ENCODE measurements around the gene SLC66A1.
"Not testable (repeated sequence)": the region's sequence is repeated elsewhere in the genome, so short reads cannot be mapped to it uniquely, and the experiment has no call there.

SLC66A1 gene

GRCh38 chr1:19284881-19285280 lies 27.2 kb upstream of the SLC66A1 start:
- Histone ChIP-seq H3K4me1 (ENCODE audit: insufficient read depth, low read length) (no peaks in the 10 kb centered on the region), H3K9ac (ENCODE audit: low read depth, low read length) (no peak overlapping the region), H3K36me3 (ENCODE audit: insufficient read depth, low read length) (no peaks in the 10 kb centered on the region), H3K27me3 (ENCODE audit: insufficient read depth, low read length) (peaks cover 25% of the 10 kb centered on the region), H3K4me3 (ENCODE audit: low read length) (no peak overlapping the region), H3K27ac (ENCODE audit: low read depth, low read length) (no peak overlapping the region), H3K9me3 (ENCODE audit: insufficient read depth, low read depth, low read length) (no peaks in the 10 kb centered on the region)
- WGBS, result 85% methylated on average over 7 of the region's 8 CpGs

- H3K27ac ChIP-seq (ENCODE audit: low read depth, low read length); H3K36me3 ChIP-seq (ENCODE audit: insufficient read depth, low read length); H3K9me3 ChIP-seq (ENCODE audit: insufficient read depth, low read depth, low read length); H3K4me1 ChIP-seq (ENCODE audit: insufficient read depth, low read length); H3K9ac ChIP-seq (ENCODE audit: low read depth, low read length); H3K4me3 ChIP-seq (ENCODE audit: low read length): not testable (repeated sequence)
- peaks cover 30% of the 10 kb centered on the region for H3K27me3 ChIP-seq (ENCODE audit: insufficient read depth, low read length)
- 95% methylated on average over 3 of the region's 3 CpGs for WGBS
These were observed 26.8 kb upstream of the SLC66A1 start for GRCh38 chr1:19285366-19285765.

GRCh38 chr1:19285807-19286206 lies 26.3 kb upstream of the SLC66A1 start:
- H3K4me3 ChIP-seq (ENCODE audit: low read length); H3K4me1 ChIP-seq (ENCODE audit: insufficient read depth, low read length); H3K27ac ChIP-seq (ENCODE audit: low read depth, low read length); H3K9me3 ChIP-seq (ENCODE audit: insufficient read depth, low read depth, low read length); H3K9ac ChIP-seq (ENCODE audit: low read depth, low read length); H3K36me3 ChIP-seq (ENCODE audit: insufficient read depth, low read length): not testable (repeated sequence)
- peaks cover 32% of the 10 kb centered on the region for H3K27me3 ChIP-seq (ENCODE audit: insufficient read depth, low read length)
- 79% methylated on average over 3 of the region's 3 CpGs for WGBS

- no peak overlapping the region for H3K27ac ChIP-seq (ENCODE audit: low read depth, low read length)
- no peaks in the 10 kb centered on the region; the same call in 1 of the 2 replicates for H3K9me3 ChIP-seq (ENCODE audit: insufficient read depth, low read depth, low read length)
- H3K9ac ChIP-seq (ENCODE audit: low read depth, low read length), result no peak overlapping the region
- no peaks in the 10 kb centered on the region for H3K36me3 ChIP-seq (ENCODE audit: insufficient read depth, low read length)
- H3K27me3 ChIP-seq (ENCODE audit: insufficient read depth, low read length), result peaks cover 32% of the 10 kb centered on the region
- 92% methylated on average over 13 of the region's 13 CpGs for WGBS
- no peak overlapping the region for H3K4me3 ChIP-seq (ENCODE audit: low read length)
- H3K4me1 ChIP-seq (ENCODE audit: insufficient read depth, low read length), result no peaks in the 10 kb centered on the region
These were observed 24.5 kb upstream of the SLC66A1 start for GRCh38 chr1:19287436-19288185.

GRCh38 chr1:19288324-19289241 lies 23.5 kb upstream of the SLC66A1 start, which contains the start of gene AKR7A3:
Gene AKR7A3 (minus strand): TSS chr1:19288770. CDS start chr1:19288709, 61 bp downstream.
- Histone ChIP-seq H3K4me3 (ENCODE audit: low read length) (peak within 1 kb of the TSS; percentile 62), H3K27me3 (ENCODE audit: insufficient read depth, low read length) (peaks cover 32% of the 10 kb centered on the region)
- not testable (repeated sequence) for H3K9ac ChIP-seq (ENCODE audit: low read depth, low read length); H3K36me3 ChIP-seq (ENCODE audit: insufficient read depth, low read length); H3K4me1 ChIP-seq (ENCODE audit: insufficient read depth, low read length); H3K27ac ChIP-seq (ENCODE audit: low read depth, low read length); H3K9me3 ChIP-seq (ENCODE audit: insufficient read depth, low read depth, low read length)
- 21% methylated on average over 63 of the region's 82 CpGs for WGBS

GRCh38 chr1:19289244-19289643 lies 22.9 kb upstream of the SLC66A1 start:
- WGBS, result 64% methylated on average over 2 of the region's 2 CpGs
- peak overlapping the region; percentile 62 for H3K4me3 ChIP-seq (ENCODE audit: low read length)
- peaks cover 11% of the 10 kb centered on the region; the same call in 1 of the 2 replicates for H3K9me3 ChIP-seq (ENCODE audit: insufficient read depth, low read depth, low read length)
- no peaks in the 10 kb centered on the region for H3K4me1 ChIP-seq (ENCODE audit: insufficient read depth, low read length)
- H3K27me3 ChIP-seq (ENCODE audit: insufficient read depth, low read length), result peaks cover 32% of the 10 kb centered on the region
- no peak overlapping the region for H3K27ac ChIP-seq (ENCODE audit: low read depth, low read length)
- H3K36me3 ChIP-seq (ENCODE audit: insufficient read depth, low read length), result no peaks in the 10 kb centered on the region
- no peak overlapping the region for H3K9ac ChIP-seq (ENCODE audit: low read depth, low read length)

- no peak overlapping the region for H3K4me3 ChIP-seq (ENCODE audit: low read length)
- peaks cover 5% of the 10 kb centered on the region; the same call in 1 of the 2 replicates for H3K36me3 ChIP-seq (ENCODE audit: insufficient read depth, low read length)
- 94% methylated on average over 2 of the region's 2 CpGs for WGBS
- H3K27me3 ChIP-seq (ENCODE audit: insufficient read depth, low read length), result peaks cover 9% of the 10 kb centered on the region
- no peak overlapping the region for H3K27ac ChIP-seq (ENCODE audit: low read depth, low read length)
- no peak overlapping the region for H3K9ac ChIP-seq (ENCODE audit: low read depth, low read length)
- no peaks in the 10 kb centered on the region for H3K4me1 ChIP-seq (ENCODE audit: insufficient read depth, low read length)
- peaks cover 28% of the 10 kb centered on the region for H3K9me3 ChIP-seq (ENCODE audit: insufficient read depth, low read depth, low read length)
These were observed 17.5 kb upstream of the SLC66A1 start for GRCh38 chr1:19294638-19295037.

- H3K27me3 ChIP-seq (ENCODE audit: insufficient read depth, low read length), result no peaks in the 10 kb centered on the region
- H3K9me3 ChIP-seq (ENCODE audit: insufficient read depth, low read depth, low read length), result peaks cover 8% of the 10 kb centered on the region
- H3K27ac ChIP-seq (ENCODE audit: low read depth, low read length), result no peak overlapping the region
- H3K4me3 ChIP-seq (ENCODE audit: low read length), result no peak overlapping the region
- H3K9ac ChIP-seq (ENCODE audit: low read depth, low read length), result no peak overlapping the region
- H3K4me1 ChIP-seq (ENCODE audit: insufficient read depth, low read length), result no peaks in the 10 kb centered on the region
- 99% methylated on average over 2 of the region's 2 CpGs for WGBS
- H3K36me3 ChIP-seq (ENCODE audit: insufficient read depth, low read length), result peaks cover 30% of the 10 kb centered on the region
These were observed 11.9 kb upstream of the SLC66A1 start for GRCh38 chr1:19300211-19300610.

GRCh38 chr1:19304081-19304480 lies 8.0 kb upstream of the SLC66A1 start:
- 98% methylated on average over 8 of the region's 10 CpGs for WGBS
- H3K4me3 ChIP-seq (ENCODE audit: low read length); H3K9me3 ChIP-seq (ENCODE audit: insufficient read depth, low read depth, low read length); H3K27me3 ChIP-seq (ENCODE audit: insufficient read depth, low read length); H3K4me1 ChIP-seq (ENCODE audit: insufficient read depth, low read length); H3K9ac ChIP-seq (ENCODE audit: low read depth, low read length); H3K27ac ChIP-seq (ENCODE audit: low read depth, low read length): not testable (repeated sequence)
- peaks cover 66% of the 10 kb centered on the region for H3K36me3 ChIP-seq (ENCODE audit: insufficient read depth, low read length)

GRCh38 chr1:19305880-19306279 lies 6.2 kb upstream of the SLC66A1 start:
- Histone ChIP-seq H3K4me1 (ENCODE audit: insufficient read depth, low read length) (no peaks in the 10 kb centered on the region), H3K36me3 (ENCODE audit: insufficient read depth, low read length) (peaks cover 66% of the 10 kb centered on the region), H3K4me3 (ENCODE audit: low read length) (no peak overlapping the region), H3K27ac (ENCODE audit: low read depth, low read length) (no peak overlapping the region), H3K27me3 (ENCODE audit: insufficient read depth, low read length) (no peaks in the 10 kb centered on the region), H3K9ac (ENCODE audit: low read depth, low read length) (no peak overlapping the region), H3K9me3 (ENCODE audit: insufficient read depth, low read depth, low read length) (no peaks in the 10 kb centered on the region)
- WGBS, result 94% methylated on average over 11 of the region's 11 CpGs

GRCh38 chr1:19306941-19307340 lies 5.2 kb upstream of the SLC66A1 start:
- Histone ChIP-seq H3K9ac (ENCODE audit: low read depth, low read length) (no peak overlapping the region), H3K9me3 (ENCODE audit: insufficient read depth, low read depth, low read length) (no peaks in the 10 kb centered on the region), H3K36me3 (ENCODE audit: insufficient read depth, low read length) (peaks cover 64% of the 10 kb centered on the region), H3K27ac (ENCODE audit: low read depth, low read length) (no peak overlapping the region), H3K4me1 (ENCODE audit: insufficient read depth, low read length) (no peaks in the 10 kb centered on the region), H3K27me3 (ENCODE audit: insufficient read depth, low read length) (no peaks in the 10 kb centered on the region), H3K4me3 (ENCODE audit: low read length) (no peak overlapping the region)
- 95% methylated on average over 6 of the region's 6 CpGs for WGBS

Data from HUES64 (cell line).